H9 (cell line): ENCODE data around the gene TBC1D12. TPM values are rescaled to one million over a fixed set of nuclear protein-coding genes. Genes with fewer than 3 reads are reported as not detected.

Experiments
- DNase-seq: peaks from one replicate; pipeline ENCODE4 v3.0.0-alpha.2; 2017
- H2AFZ ChIP-seq: one replicate; pipeline ENCODE4 v1.6.1; 2013; ENCODE audit warnings: mild to moderate bottlenecking, low read length, control low read depth, moderate library complexity
- H2AK5ac ChIP-seq: 2 replicates; pipeline ENCODE4 v1.6.1; 2013; ENCODE audit warnings: low read length, control low read depth, mixed read lengths; ENCODE audit not compliant: insufficient read length
- H2BK120ac ChIP-seq: one replicate; pipeline ENCODE4 v1.6.1; 2013; ENCODE audit warnings: low read depth, mild to moderate bottlenecking, low read length, control low read depth, inconsistent platforms; ENCODE audit not compliant: poor library complexity, severe bottlenecking
- H2BK12ac ChIP-seq: 2 replicates; pipeline ENCODE4 v1.6.1; 2013; ENCODE audit warnings: low read length, control low read depth, mixed read lengths, low read depth; ENCODE audit not compliant: insufficient read length
- H2BK15ac ChIP-seq: 2 replicates; pipeline ENCODE4 v1.6.1; 2013; ENCODE audit warnings: low read depth, low read length, control low read depth
- H2BK20ac ChIP-seq: one replicate; pipeline ENCODE4 v1.6.1; 2013; ENCODE audit warnings: low read depth, mild to moderate bottlenecking, low read length, control low read depth, inconsistent platforms; ENCODE audit not compliant: poor library complexity, severe bottlenecking
- H2BK5ac ChIP-seq: 2 replicates; pipeline ENCODE4 v1.6.1; 2013; ENCODE audit warnings: low read length, control low read depth, mixed read lengths; ENCODE audit not compliant: insufficient read length
- H3K14ac ChIP-seq: 2 replicates; pipeline ENCODE4 v1.6.1; 2013; ENCODE audit warnings: low read length, control low read depth; ENCODE audit not compliant: insufficient read depth
- H3K18ac ChIP-seq: 2 replicates; pipeline ENCODE4 v1.6.1; 2013; ENCODE audit warnings: low read depth, mild to moderate bottlenecking, mixed read lengths, low read length, control low read depth; ENCODE audit not compliant: insufficient read length
- H3K23ac ChIP-seq: 2 replicates; pipeline ENCODE4 v1.6.1; 2013; ENCODE audit warnings: low read length, control low read depth, mixed read lengths, low read depth; ENCODE audit not compliant: insufficient read length
- H3K23me2 ChIP-seq: 2 replicates; pipeline ENCODE4 v1.6.1; 2013; ENCODE audit warnings: low read depth, mild to moderate bottlenecking, mixed read lengths, low read length, control low read depth; ENCODE audit not compliant: insufficient read length, poor library complexity, severe bottlenecking
- H3K27ac ChIP-seq: 2 replicates; pipeline ENCODE4 v1.5.1; 2013; ENCODE audit warnings: low read length, control low read depth, mixed read lengths, low read depth; ENCODE audit not compliant: insufficient read length
- H3K27me3 ChIP-seq: 2 replicates; pipeline ENCODE4 v1.6.1; 2013; ENCODE audit warnings: low read length, control low read depth, inconsistent platforms; ENCODE audit not compliant: insufficient read depth
- H3K4ac ChIP-seq: 2 replicates; pipeline ENCODE4 v1.6.1; 2013; ENCODE audit warnings: low read depth, mild to moderate bottlenecking, control low read depth, inconsistent platforms, low read length, moderate library complexity
- H3K4me1 ChIP-seq: 2 replicates; pipeline ENCODE4 v1.6.1; 2013; ENCODE audit warnings: low read length, control low read depth, inconsistent platforms; ENCODE audit not compliant: insufficient read depth
- H3K4me2 ChIP-seq: 2 replicates; pipeline ENCODE4 v1.6.1; 2013; ENCODE audit warnings: low read length, control low read depth, mixed read lengths; ENCODE audit not compliant: insufficient read length, insufficient read depth
- H3K56ac ChIP-seq: 2 replicates; pipeline ENCODE4 v1.6.1; 2013; ENCODE audit warnings: low read depth, mild to moderate bottlenecking, mixed read lengths, low read length, control low read depth; ENCODE audit not compliant: insufficient read length
- H3K79me1 ChIP-seq: 2 replicates; pipeline ENCODE4 v1.6.1; 2013; ENCODE audit warnings: low read depth, mild to moderate bottlenecking, moderate library complexity, low read length, control low read depth, inconsistent platforms; ENCODE audit not compliant: insufficient read depth, poor library complexity, severe bottlenecking
- H3K79me2 ChIP-seq: 2 replicates; pipeline ENCODE4 v1.6.1; 2013; ENCODE audit warnings: low read length, control low read depth, inconsistent platforms; ENCODE audit not compliant: insufficient read depth
- H3K9ac ChIP-seq: 2 replicates; pipeline ENCODE4 v1.6.1; 2013; ENCODE audit warnings: low read length, control low read depth, mixed read lengths; ENCODE audit not compliant: insufficient read length; ENCODE audit errors: extremely low read depth
- H3K9me3 ChIP-seq: one replicate; pipeline ENCODE4 v1.6.1; 2013; ENCODE audit warnings: low read depth, low read length, inconsistent platforms; ENCODE audit not compliant: control insufficient read depth
- H3T11ph ChIP-seq: one replicate; pipeline ENCODE4 v1.6.1; 2013; ENCODE audit warnings: mild to moderate bottlenecking, low read length, control low read depth, inconsistent platforms
- H4K20me1 ChIP-seq: one replicate; pipeline ENCODE4 v1.6.1; 2013; ENCODE audit not compliant: control insufficient read depth, insufficient read length, insufficient read depth
- H4K5ac ChIP-seq: 2 replicates; pipeline ENCODE4 v1.6.1; 2013; ENCODE audit warnings: low read depth, mild to moderate bottlenecking, mixed read lengths, low read length, control low read depth; ENCODE audit not compliant: insufficient read length
- H4K8ac ChIP-seq: replicated peaks from 2 replicates; pipeline ENCODE4 v1.6.1; 2013; ENCODE audit warnings: low read length, control low read depth, mixed read lengths, low read depth; ENCODE audit not compliant: insufficient read length
- H4K91ac ChIP-seq: 2 replicates; pipeline ENCODE4 v1.6.1; 2013; ENCODE audit warnings: low read depth, mild to moderate bottlenecking, moderate library complexity, mixed read lengths, low read length, control low read depth; ENCODE audit not compliant: insufficient read length
- H3K27ac Mint-ChIP-seq, 3 experiments: 2 replicates in 2 of 3; 3 replicates in 1 of 3; pipeline ENCODE4 v1.8.0; 2020 to 2021; ENCODE audit warnings: mixed read lengths in 3 of 3, mild to moderate bottlenecking in 1 of 3, moderate library complexity in 1 of 3
- H3K27me3 Mint-ChIP-seq: 2 replicates; pipeline ENCODE4 v1.8.0; 2021; ENCODE audit warnings: low read depth, mild to moderate bottlenecking, moderate library complexity, mixed read lengths
- H3K36me3 Mint-ChIP-seq, 3 experiments: 2 replicates in 2 of 3; 3 replicates in 1 of 3; pipeline ENCODE4 v1.8.0; 2020 to 2021; ENCODE audit warnings: low read depth in 3 of 3, mixed read lengths in 3 of 3; ENCODE audit not compliant: insufficient read depth in 1 of 3
- H3K4me1 Mint-ChIP-seq, 2 experiments: 2 replicates each; pipeline ENCODE4 v1.8.0; 2020; ENCODE audit warnings: mixed read lengths in 2 of 2
- H3K4me3 Mint-ChIP-seq, 2 experiments: 2 replicates in 1 of 2; 3 replicates in 1 of 2; pipeline ENCODE4 v1.8.0; 2020 to 2021; ENCODE audit warnings: mild to moderate bottlenecking in 2 of 2, mixed read lengths in 2 of 2, moderate library complexity in 1 of 2
- H3K9me3 Mint-ChIP-seq, 2 experiments: 2 replicates in 1 of 2; 3 replicates in 1 of 2; pipeline ENCODE4 v1.8.0; 2020; ENCODE audit warnings: mild to moderate bottlenecking in 2 of 2, mixed read lengths in 2 of 2, moderate library complexity in 1 of 2
- WGBS: extraction: QIAGEN DNeasy Blood & Tissue Kit; methylation state at CpG from one replicate; pipeline ENCODE4 v1.1.7; 2013; ENCODE audit warnings: missing lambda C conversion rate, low lambda C conversion rate, mixed read lengths; ENCODE audit not compliant: insufficient read length; ENCODE audit errors: extremely low coverage; 5-methylcytosine and 5-hydroxymethylcytosine counted together
- total RNA-seq: library from RNA; stranded (reverse); gene quantifications from 2 replicates; pipeline ENCODE4 v1.2.1, GENCODE V29; 2021
- TF ChIP-seq, protein P1 (sequence below): fragments of 200-600 bp; sonication (generic); conservative IDR thresholded peaks from 3 replicates; pipeline ENCODE4 v1.8.0; 2021; ENCODE audit warnings: antibody characterized with exemption, mild to moderate bottlenecking

Gene TBC1D12
- total RNA-seq, 1 experiment from 2014 or later, result 2.0 TPM

GRCh38 chr10:94413361-94413760, 11.0 kb downstream of the TBC1D12 start:
- Histone ChIP-seq H3K14ac (no peak overlapping the region), H3K56ac (no peak overlapping the region), H2BK12ac (no peak overlapping the region), H3K9ac (no peak overlapping the region), H3K4me2 (no peak overlapping the region), H3K79me1 (no peaks in the 10 kb centered on the region), H3K9me3 (no peaks in the 10 kb centered on the region), H2BK120ac (no peak overlapping the region), H3K27ac (no peak overlapping the region), H3K18ac (no peak overlapping the region), H3K23ac (no peak overlapping the region), H2BK15ac (no peak overlapping the region), H4K91ac (no peak overlapping the region), H3K23me2 (no peaks in the 10 kb centered on the region), H3K4ac (no peak overlapping the region), H3K79me2 (no peaks in the 10 kb centered on the region; the same call in 1 of the 2 replicates), H2BK5ac (no peak overlapping the region), H2AK5ac (no peak overlapping the region), H3T11ph (no peak overlapping the region), H3K4me1 (no peaks in the 10 kb centered on the region), H2BK20ac (no peak overlapping the region), H2AFZ (no peak overlapping the region), H4K5ac (no peak overlapping the region), H3K27me3 (no peaks in the 10 kb centered on the region), H4K20me1 (no peaks in the 10 kb centered on the region), H4K8ac (no peak overlapping the region)
- TF ChIP-seq, protein P1, sequence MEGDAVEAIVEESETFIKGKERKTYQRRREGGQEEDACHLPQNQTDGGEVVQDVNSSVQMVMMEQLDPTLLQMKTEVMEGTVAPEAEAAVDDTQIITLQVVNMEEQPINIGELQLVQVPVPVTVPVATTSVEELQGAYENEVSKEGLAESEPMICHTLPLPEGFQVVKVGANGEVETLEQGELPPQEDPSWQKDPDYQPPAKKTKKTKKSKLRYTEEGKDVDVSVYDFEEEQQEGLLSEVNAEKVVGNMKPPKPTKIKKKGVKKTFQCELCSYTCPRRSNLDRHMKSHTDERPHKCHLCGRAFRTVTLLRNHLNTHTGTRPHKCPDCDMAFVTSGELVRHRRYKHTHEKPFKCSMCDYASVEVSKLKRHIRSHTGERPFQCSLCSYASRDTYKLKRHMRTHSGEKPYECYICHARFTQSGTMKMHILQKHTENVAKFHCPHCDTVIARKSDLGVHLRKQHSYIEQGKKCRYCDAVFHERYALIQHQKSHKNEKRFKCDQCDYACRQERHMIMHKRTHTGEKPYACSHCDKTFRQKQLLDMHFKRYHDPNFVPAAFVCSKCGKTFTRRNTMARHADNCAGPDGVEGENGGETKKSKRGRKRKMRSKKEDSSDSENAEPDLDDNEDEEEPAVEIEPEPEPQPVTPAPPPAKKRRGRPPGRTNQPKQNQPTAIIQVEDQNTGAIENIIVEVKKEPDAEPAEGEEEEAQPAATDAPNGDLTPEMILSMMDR, result no peak
- no peak overlapping the region for H3K27ac Mint-ChIP-seq
- no peaks in the 10 kb centered on the region for H3K9me3 Mint-ChIP-seq
- WGBS, result no CpG with 5 or more reads among the region's 1 CpG
- no peak overlapping the region for H3K4me3 Mint-ChIP-seq
- H3K27me3 Mint-ChIP-seq, result peaks cover 2% of the 10 kb centered on the region; the same call in 1 of the 2 replicates
- peaks cover 0 to 3% of the 10 kb centered on the region in 2 experiments; a peak in 3 of 4 replicates for H3K4me1 Mint-ChIP-seq
- H3K36me3 Mint-ChIP-seq, result no peaks in the 10 kb centered on the region
- DNase-seq, result no peak
